ENCODE measurements around the gene NPC1.

The NPC1 gene

DNA sequence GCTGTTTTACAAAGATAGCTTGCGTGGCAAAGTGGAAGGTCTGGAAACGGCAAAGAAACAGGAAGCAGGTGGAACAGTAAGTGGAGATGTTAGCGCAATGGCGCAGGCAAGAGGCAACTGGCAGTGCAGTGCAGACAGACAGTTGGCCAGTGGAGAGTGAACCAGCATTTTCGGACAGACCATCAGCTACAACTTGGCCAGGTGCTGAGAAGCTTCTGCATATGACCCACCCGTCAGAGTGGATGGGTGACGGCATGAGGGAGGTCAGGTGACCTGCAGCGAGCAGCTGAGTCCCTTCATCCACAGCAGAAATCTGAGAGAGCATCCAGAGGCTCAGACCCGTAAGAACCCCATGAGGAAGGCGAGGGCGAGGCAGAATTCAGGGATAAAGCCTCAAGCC is 33.8 kb downstream of the NPC1 start:
- TF ChIP-seq, protein P1, sequence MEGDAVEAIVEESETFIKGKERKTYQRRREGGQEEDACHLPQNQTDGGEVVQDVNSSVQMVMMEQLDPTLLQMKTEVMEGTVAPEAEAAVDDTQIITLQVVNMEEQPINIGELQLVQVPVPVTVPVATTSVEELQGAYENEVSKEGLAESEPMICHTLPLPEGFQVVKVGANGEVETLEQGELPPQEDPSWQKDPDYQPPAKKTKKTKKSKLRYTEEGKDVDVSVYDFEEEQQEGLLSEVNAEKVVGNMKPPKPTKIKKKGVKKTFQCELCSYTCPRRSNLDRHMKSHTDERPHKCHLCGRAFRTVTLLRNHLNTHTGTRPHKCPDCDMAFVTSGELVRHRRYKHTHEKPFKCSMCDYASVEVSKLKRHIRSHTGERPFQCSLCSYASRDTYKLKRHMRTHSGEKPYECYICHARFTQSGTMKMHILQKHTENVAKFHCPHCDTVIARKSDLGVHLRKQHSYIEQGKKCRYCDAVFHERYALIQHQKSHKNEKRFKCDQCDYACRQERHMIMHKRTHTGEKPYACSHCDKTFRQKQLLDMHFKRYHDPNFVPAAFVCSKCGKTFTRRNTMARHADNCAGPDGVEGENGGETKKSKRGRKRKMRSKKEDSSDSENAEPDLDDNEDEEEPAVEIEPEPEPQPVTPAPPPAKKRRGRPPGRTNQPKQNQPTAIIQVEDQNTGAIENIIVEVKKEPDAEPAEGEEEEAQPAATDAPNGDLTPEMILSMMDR (IDR thresholded peaks at IDR 0.05; ENCODE audit: control extremely low read depth, extremely low read depth, low read depth, missing control alignments), result no peak
- ChIA-PET CTCF (interaction anchor here (1.4 to 3.4 kb wide), 4 partner anchors 12 to 36 kb away, joined by 5 to 10 read pairs (median 8); no protein-coding TSS in a partner anchor), POLR2A (no interaction called here)
- DNase-seq (ENCODE audit: extremely low spot score), result no peak

- ChIA-PET CTCF (interaction anchor here (1.0 to 2.7 kb wide), 4 partner anchors 13 to 36 kb away, joined by 3 to 8 read pairs (median 6); no protein-coding TSS in a partner anchor), POLR2A (no interaction called here)
- TF ChIP-seq, protein P1 (IDR thresholded peaks at IDR 0.05; ENCODE audit: control extremely low read depth, extremely low read depth, low read depth, missing control alignments), result no peak
- DNase-seq (ENCODE audit: extremely low spot score), result no peak
Measured at GRCh38 chr18:23551978-23552377, 34.3 kb downstream of the NPC1 start.

GRCh38 chr18:23550898-23551297 is 35.4 kb downstream of the NPC1 start:
- TF ChIP-seq, protein P1 (IDR thresholded peaks at IDR 0.05; ENCODE audit: control extremely low read depth, extremely low read depth, low read depth, missing control alignments), result no peak
- ChIA-PET POLR2A (no interaction called here), CTCF (interaction anchor here (1.0 to 2.7 kb wide), 7 partner anchors 10 to 53 kb away, joined by 3 to 8 read pairs (median 3); no protein-coding TSS in a partner anchor)
- DNase-seq (ENCODE audit: extremely low spot score), result no peak

DNA sequence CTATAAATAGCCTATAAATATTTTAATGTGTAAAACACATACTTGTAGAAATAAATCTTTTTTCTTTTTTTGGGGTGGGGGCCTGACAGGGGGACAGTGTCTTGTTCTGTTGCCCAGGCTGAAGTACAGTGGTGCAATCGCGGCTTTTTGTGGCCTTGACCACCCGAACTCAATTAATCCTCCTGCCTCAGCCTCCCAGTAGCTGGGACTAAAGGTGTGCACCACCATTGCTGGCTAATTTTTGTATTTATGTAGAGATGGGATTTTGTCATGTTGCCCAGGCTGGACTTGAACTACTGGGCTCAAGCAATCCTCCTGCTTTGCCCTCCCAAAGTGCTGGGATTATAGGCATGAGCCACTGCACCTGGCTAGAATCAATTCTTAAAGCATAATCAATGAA is 37.6 kb downstream of the NPC1 start:
- CTCF ChIA-PET, result interaction anchor here (2.0 kb wide), 1 partner anchor 51 kb away, joined by 4 read pairs; no protein-coding TSS in a partner anchor

GRCh38 chr18:23548275-23548674 is 38.0 kb downstream of the NPC1 start:
- CTCF ChIA-PET, result interaction anchor here (0.9 to 2.0 kb wide), 2 partner anchors 32 to 50 kb away, joined by 3 to 4 read pairs; no protein-coding TSS in a partner anchor
- no peak for DNase-seq (ENCODE audit: extremely low spot score)
- POLR2A ChIA-PET, result no interaction called here
- TF ChIP-seq, protein P1 (IDR thresholded peaks at IDR 0.05; ENCODE audit: control extremely low read depth, extremely low read depth, low read depth, missing control alignments), result no peak

More for the DNA sequence above, 37.6 kb downstream of the NPC1 start:
- TF ChIP-seq, protein P1 (IDR thresholded peaks at IDR 0.05; ENCODE audit: control extremely low read depth, extremely low read depth, low read depth, missing control alignments), result no peak
- POLR2A ChIA-PET, result no interaction called here
- DNase-seq (ENCODE audit: extremely low spot score), result no peak

DNA sequence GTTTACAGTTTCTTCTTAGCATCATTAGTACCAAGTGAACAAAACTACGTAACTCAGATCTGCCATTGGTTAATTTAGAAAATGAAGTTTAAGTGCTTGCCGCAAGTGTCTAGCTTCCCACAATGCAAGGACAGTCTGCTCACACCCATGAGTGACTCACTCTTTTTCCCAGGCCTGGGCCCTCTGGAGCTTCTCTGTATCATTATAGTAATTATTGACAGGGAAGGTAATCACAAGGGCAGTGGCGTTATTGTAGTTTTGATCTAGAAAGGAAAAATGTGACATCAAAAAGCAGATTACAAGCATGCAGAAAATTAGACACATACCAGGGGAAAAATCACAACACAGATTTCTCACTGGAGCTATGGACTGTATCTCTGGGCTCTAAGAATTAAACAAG is 38.5 kb downstream of the NPC1 start:
- CTCF ChIA-PET, result interaction anchor here (0.9 to 2.0 kb wide), 2 partner anchors 32 to 50 kb away, joined by 3 to 4 read pairs; no protein-coding TSS in a partner anchor
- POLR2A ChIA-PET, result no interaction called here

More for the DNA sequence above, 38.5 kb downstream of the NPC1 start:
- DNase-seq (ENCODE audit: extremely low spot score), result no peak
- TF ChIP-seq, protein P1 (IDR thresholded peaks at IDR 0.05; ENCODE audit: control extremely low read depth, extremely low read depth, low read depth, missing control alignments), result no peak

Measured in GM10248 (cell line).